EL (cell line): ENCODE results near the gene INAFM1.
"Not testable (repeated sequence)": the region's sequence is repeated elsewhere in the genome, so short reads cannot be mapped to it uniquely, and the experiment has no call there.

ENCODE experiments used
- DNase-seq: peaks from one replicate; pipeline ENCODE4 v3.0.0-alpha.2; 2016

INAFM1 gene

DNA sequence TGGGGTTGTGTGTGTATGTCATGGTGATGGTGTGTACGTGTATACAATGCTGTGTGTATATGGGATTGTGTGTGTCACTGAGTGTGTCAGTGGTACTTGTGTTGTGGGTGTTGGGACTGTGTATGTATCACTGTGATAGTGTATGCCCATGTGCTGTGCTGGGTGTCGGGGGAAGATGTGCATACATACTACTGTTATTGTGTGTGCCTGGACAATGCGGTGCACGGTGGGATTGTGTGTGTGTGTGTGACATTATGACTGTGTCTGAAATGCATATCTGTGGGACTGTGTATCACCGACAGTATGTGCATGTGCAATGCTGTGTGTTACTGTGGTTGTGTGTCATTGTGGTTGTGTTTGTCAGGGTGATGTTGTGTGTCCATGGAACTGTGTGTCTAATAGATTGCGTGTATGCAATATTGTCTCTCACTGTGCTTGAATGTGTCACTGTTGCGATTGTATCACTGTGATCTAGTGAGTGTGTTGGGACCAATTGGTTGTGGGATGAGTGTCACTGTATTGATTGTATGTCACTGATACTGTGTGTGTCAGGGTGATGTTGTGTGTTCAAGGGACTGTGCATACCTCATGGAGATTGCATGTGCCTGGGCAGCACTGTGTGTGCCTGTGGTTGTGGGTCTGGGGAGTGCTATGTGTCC is 32.6 kb upstream of the INAFM1 start:
- DNase-seq = no peak

DNA sequence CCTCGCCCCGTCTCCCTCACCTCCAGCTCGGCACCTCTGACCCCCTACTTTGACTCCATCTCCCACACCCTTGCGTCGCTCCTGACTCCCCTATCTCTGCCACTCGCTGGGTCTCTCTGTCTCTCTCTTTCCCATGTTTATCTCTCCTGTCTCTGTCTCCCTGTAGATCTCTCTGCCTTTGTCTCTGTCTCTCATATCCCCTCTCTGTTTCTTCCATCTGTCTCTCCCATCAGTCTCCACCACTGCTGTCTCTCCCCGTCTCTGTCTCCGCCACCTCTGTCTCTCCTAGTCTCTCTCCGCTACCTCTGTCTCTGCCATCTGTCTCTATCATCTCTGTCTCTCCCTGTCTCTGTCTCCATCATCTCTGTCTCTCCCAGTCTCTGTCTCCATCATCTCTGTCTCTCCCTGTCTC is 31.3 kb upstream of the INAFM1 start:
- DNase-seq = no peak

DNA sequence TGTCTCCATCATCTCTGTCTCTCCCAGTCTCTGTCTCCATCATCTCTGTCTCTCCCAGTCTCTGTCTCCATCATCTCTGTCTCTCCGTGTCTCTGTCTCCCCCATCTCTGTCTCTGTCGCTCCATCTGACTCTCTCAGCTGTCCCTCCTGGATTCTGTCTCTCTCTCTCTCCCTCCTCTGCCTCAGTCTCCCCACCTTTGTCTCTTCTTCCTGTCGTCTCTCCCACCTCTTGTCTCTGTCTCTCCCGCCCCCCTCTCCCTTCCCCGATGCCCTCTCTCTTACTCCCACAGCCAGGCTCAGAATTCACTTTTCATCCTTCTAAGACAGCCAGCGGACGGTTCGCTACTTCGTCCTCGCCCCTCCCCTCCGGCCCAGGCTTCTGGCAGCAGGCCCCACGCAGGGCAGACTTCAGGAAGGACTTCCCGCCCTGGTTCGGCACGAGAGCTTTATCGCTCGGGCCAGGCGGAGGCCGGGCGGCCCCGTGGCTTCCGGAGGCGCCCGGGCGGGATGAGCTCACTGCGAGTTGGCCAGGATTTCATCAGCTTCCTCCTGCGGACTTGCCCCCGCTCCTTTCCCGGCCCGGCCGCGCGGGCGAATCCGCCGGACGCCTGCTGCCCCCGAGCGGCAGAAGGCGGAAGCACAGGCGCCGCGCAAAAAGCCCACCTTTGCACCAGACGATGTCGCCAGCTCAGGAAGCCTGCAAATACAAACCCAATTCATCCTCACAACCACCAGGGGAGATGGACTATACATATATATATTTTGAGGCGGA is 30.7 kb upstream of the INAFM1 start:
- DNase-seq = peak; percentile 98

DNA sequence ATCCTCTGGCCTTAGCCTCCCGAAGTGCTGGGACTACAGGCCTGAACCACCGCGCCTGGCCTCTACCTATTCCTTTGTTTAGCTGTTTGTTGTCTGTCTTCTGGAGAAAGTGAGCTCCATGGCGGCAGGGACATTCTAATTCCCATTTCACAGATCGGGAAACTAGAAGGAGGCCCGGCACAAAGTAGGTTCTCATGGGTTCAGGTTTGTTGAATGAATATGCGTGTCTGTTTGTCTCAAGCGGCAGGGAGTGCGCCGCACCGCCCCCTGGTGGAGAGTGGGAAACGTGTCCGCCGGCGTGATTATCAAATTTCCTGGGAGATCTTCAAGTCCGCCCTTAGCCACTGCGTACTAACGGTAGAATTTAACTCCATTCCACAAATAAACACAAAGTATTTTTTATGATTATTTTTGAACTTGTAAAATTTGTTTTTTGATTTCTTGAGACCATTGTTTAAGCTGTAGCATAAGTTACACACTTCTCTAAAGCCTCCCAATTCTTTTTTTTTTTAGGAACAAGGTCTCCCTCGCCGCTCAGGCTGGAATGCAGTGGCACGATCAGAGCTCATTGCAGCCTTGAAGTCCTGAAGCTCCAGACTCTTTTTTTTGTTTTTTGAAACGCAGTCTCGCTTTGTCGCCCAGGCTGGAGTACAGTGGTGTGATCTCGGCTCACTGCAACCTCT is 27.2 kb upstream of the INAFM1 start:
- peak; percentile 75 for DNase-seq

DNA sequence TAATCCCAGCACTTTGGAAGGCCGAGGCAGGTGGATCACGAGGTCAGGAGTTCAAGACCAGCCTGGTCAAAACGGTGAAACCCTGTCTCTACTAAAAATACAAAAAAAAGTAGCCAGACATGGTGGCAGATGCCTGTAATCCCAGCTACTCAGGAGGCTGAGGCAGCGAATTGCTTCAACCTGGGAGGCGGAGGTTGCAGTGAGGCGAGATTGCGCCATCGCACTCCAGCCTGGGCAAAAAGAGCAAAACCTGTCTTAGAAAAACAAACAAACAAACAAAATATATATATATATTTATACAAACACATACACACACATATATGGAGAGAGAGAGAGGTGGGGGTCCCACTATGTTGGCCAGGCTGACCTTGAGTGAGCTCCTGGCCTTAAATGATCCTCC is 21.7 kb upstream of the INAFM1 start:
- DNase-seq = not testable (repeated sequence)

DNA sequence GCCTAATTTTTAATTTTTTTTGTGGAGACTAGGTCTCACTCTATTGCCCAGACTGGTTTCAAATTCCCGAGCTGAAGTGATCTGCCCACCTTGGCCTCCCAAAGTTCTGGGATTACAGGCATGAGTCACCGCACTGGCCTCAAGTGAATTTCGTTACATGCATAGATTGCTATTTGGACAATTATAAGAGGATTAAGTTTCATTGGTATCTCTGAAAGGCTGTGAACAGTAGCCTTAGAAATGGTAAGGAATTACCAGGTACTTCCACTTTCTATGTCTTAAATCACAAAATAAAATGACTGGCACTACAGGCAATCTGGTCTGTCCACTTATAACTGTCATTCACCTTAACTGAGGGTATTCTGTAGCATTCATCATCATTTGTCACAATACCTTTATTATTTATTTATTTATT is 21.2 kb upstream of the INAFM1 start:
- DNase-seq = peak; percentile 93

DNA sequence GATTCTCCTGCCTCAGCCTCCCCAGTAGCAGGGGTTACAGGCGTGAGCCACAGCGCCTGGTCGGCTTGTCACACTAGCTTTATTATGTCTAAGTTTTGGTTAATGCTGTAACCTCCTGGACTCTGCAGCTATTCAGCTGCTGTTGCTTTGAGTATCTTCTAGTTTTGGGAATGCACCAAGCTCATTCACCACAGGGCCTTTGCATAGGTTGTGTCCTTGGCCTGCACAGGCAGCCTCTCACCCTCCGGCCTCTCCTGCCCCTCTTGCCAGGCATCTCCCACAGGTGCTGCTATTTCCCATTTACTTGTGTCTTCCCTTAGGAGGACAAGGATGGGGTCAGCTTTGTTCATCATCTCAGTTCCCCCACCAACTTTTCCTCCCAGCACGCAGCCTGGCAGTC is 20.7 kb upstream of the INAFM1 start:
- no peak for DNase-seq

DNA sequence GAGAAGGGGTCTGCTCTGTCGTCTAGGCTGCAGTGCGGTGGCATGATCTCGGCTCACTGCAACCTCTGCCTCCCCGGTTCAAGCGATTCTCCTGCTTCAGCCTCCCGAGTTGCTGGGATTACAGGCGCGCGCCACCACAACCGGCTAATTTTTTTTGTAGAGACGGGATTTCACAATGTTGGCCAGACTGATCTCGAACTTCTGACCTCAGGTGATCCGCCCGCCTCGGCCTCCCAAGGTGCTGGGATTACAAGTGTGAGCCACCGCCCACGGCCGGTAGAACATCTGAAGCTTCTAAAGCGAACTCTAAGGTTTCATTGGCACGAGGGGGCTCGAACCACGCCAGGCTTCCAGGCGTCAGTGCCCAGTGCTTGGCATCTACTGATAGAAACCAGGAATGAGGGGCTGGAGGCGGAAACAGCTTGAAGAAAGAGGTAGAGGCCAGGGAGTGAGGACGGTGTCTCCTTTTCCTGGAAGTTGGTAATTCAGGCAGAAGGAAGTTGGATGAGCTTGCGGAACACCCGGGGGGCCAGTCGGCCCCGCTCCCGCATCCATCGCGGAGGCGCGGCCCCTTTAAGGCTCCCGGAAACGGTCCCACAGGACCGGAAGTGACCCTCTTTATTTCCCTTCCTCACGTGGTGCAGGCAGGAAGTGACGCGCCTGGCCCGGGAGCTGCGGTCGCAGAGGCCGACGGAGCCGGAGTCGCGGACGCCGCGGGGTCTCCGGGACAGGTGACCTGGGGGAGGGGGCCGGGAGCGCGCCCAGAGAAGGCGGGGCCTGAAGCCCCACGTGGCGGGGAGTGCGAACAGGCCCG is 18.6 kb upstream of the INAFM1 start, which contains the start of gene CCDC9:
Gene CCDC9 (plus strand): TSS at position 647 of the 814 bp plus-strand sequence. CDS start 1,876 bp downstream, outside the sequence.
- DNase-seq = peak; percentile 96

DNA sequence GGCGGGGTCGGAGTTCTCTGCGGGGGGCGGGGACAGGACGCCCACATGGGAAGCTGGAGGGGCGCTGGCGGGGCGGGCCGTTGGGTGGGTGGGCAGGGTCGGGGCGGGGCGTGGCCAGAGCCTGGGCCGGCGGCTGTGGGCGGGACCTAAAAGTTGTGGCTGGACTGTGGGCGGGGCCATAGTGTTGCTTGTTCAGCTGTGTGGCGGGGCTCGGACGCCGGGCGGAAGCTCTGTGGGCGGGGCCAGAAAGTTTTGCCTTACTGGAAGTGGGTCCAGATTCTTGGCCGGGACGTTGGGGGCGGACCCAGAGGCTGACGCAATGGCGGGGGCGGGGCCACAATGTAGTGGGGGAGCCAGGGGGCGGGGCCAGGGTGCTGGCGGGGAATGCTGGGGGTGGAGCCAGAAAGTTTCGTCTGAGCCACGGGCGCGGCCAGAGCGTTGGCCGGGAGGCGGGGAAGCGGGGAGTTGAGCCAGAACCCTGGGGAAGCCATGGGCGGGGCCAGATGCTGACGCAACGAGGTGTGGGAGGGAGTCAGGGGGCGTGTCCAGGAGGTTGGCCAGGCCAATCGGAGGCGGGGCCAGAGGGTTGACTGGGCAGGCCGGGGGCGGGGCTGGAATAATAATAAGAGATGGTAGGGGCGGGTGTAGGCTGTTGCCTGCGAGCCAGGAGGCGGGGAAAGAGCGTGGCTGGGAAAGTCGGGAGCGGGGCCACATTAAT is 17.8 kb upstream of the INAFM1 start:
- peak; percentile 99 for DNase-seq

DNA sequence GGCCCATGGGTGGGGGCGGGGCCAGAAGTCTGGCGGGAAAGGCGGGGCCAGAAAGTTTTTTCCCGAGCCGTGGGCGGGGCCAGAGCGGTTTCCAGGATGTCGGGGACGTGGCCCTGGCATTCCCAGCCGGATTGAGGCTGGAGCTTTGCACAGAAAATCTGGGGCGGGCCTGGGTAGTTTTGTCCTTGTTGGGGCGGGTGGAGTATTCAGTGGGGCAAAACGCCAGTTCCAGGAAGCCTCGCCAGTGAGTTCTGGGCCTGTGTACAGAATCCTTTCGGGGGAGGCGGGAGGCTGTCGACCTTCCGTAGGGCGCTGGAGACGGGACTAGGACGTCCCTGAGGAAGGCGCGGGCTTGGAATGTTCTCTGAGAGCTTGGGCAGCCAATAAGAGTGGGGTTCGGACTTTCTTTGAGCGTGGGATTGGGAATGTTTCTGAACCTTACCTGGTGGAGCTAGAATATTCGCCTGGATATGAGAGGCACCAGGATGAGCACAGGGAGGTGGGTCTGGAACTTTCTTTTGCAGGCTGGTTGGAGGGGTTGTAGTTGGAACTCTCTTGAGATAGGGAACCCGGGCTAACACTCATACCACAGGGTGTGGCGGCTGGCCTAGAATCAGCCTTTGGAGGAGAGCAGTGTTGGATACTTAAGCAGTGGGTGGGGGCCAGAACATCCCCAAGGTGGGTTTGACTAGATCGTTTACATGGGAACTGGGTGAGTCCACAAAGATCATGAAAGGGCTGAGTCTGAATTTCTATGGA is 17.1 kb upstream of the INAFM1 start:
- no peak for DNase-seq

DNA sequence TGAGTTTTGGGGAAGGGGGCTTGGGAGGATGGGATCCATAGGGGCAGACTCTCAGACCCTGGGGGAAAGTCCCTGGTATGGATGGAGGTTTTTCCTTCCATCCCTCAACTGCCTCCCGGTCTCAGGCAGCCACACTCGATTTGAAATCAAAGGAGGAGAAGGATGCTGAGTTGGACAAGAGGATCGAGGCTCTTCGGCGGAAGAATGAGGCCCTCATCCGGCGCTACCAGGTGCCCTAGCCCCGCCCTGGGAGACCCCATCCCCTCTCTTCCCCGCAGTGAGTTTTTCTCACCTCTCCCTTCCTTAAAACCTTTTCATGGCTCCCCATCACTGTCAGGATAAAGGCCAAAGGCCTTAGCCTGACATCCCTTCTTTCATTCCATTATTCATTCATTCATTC is 16.3 kb upstream of the INAFM1 start:
- no peak for DNase-seq

DNA sequence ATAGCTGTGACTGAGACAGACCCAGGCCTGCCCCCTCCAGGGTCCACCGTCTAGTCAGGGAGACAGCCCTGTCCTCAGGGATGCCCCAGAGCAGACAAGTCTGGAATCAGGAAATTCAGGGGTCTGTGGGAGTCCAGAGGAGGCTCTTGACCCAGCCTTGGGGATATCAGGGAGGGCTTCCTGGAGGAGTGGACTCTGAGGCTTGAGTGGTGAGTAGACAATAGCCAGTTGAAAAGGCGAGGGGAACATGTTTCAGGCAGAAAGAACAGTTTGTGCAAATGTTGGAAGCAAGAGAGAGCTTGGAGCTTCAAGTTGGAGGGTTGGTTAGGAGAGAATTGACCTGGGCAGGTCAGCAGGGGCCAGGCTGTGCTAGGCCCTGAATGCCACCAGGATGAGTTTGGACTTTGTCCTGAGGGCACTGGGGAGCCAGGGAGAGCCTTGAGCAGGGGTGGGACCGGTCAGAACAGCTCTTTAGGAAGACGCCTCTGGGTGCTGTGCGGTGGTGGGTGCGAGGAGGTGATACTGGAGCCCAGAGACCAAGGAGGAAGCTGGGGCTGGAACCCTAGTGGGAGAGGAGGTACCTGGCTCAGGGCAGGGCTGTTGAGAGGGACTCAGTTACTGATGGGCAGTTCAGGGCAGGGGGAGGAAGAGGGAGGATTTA is 15.7 kb upstream of the INAFM1 start:
- DNase-seq = no peak

DNA sequence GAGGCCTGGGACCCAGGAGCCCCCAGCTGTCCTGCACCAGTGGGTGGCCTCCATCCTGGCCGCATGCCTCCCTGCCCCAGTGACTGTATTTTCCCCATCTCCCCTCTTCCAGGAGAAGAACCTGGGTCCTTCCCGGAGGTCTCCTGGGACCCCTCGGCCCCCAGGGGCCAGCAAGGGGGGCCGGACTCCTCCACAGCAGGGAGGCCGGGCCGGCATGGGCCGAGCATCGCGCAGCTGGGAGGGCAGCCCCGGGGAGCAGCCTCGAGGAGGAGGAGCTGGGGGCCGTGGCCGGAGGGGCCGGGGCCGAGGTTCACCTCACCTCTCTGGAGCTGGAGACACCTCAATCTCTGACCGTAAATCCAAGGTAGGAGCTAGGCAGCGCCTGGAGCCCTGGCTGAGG is 14.2 kb upstream of the INAFM1 start:
- no peak for DNase-seq

DNA sequence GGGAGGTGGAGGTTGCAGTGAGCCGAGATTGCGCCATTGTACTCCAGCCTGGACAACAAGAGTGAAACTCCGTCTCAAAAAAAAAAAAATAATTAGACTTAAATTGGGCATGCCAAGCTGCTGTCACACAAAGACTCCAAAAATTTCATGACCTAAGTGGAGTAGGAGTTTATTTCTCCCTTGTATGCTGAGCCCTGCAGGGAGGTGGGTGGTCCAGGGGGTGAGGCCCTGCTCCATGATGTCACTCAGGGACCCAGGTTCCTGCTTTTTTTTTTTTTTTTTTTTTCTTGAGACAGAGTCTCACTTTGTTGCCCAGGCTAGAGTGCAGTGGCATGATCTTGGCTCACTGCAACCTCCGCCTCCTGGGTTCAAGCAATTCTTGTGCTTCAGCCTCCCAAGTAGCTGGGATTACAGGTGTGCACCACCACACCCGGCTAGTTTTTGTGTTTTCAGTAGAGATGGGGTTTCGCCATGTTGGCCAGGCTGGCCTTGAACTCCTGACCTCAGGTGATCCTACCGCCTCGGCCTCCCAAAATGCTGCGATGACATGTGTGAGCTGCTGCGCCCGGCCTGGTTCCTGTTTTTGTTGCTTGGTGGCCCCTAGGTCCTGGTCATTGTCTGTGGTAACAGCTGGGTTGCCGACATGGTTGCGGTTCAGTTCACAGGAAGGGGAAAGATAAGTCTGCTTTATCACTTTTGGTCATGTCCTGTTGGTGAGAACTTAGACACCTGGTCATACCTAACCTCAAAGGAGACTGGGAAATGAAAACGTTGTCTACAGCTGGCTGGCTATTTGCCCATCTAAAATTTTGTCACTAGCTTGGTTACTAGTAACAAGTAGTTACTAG is 12.5 kb upstream of the INAFM1 start:
- not testable (repeated sequence) for DNase-seq

DNA sequence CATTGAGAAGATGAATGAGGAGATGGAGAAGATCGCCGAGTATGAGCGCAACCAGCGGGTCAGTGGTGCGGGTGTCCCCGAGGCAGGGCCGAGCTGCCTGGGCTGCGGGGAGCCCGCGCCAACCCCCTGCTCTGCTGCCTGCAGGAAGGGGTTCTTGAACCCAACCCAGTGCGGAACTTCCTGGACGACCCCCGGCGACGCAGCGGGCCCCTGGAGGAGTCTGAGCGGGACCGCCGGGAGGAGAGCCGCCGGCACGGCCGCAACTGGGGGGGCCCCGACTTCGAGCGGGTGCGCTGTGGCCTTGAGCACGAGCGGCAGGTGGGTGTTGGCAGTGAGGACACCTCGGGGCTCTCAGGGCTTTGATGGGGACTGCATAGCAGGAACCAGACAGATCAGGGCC is 10.1 kb upstream of the INAFM1 start:
- no peak for DNase-seq

DNA sequence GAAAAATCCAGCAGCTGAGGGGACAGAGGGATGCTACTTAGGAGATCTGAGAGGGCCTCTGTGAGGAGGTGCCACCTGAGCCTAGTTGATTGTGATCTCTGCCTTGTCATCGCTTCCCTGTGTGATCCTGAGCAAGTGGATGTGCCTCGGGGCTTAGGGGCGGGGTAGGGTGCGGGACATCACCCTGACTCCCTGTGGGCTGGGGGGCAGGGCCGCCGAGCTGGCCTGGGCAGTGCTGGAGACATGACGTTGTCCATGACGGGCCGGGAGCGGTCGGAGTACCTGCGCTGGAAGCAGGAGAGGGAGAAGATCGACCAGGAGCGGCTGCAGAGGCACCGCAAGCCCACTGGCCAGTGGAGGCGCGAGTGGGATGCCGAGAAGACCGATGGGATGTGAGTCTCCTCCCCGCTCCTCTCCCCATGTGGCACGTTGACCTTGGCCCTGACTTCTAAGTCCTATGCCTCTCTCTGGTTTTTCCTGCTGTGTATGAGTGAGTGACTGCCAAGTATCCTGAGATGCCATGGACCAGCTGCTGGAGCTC is 8.2 kb upstream of the INAFM1 start:
- no peak for DNase-seq

DNA sequence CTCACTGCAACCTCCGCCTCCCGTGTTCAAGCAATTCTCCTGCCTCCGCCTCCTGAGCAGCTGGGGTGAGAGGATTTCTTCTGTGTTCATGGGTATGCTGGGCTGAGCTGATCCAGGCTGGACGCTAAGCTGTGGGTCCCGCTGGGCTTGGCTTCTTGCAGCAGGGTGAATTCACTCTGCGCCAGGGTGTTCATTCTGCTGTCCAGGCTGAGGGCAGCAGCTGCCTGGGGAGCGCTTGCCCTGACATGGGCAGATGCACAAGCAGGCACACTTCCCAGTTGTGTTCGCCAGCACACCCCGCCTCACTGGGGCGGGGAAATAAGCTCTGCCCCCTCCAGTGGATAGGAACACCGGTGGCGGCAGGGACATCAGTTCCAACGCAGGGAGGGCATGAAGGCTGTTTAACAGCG is 7.3 kb upstream of the INAFM1 start:
- DNase-seq = no peak

DNA sequence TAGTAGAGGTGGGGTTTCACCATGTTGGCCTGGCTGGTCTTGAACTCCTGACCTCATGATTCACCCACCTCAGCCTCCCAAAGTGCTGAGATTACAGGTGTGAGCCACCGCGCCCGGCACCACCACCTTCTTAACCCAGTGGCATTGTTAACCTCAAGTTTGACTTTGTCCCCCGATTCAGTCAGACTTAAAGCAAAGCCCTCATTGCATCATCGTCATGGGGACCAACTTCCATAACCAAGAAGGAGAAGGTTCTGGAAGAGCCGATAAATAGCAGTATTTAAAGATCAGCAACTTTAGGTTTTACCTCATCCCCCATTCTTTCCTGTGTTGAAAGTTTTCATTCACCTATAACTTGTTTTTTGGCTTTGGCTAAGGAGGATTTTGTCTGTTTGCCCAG is 6.7 kb upstream of the INAFM1 start:
- DNase-seq = no peak

DNA sequence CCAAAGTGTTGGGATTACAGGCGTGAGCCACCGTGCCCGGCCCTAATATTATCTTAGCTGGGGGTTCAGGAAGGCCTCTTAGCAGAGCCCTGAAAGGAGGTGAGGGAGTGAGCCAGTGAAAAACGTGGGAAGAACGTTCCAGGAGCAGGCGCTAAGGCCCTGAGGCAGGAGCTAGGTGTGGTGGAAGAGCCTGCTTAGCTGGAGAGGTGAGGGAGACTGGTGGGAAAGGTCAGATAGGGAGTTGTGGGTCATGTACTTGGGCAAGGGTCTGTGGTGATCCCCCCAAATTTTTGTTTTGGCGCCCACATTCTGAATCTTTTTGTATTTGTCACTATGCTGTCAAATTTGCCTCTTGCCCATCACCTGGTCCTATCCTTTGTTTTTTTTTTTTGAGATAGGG is 5.1 kb upstream of the INAFM1 start:
- DNase-seq = no peak

DNA sequence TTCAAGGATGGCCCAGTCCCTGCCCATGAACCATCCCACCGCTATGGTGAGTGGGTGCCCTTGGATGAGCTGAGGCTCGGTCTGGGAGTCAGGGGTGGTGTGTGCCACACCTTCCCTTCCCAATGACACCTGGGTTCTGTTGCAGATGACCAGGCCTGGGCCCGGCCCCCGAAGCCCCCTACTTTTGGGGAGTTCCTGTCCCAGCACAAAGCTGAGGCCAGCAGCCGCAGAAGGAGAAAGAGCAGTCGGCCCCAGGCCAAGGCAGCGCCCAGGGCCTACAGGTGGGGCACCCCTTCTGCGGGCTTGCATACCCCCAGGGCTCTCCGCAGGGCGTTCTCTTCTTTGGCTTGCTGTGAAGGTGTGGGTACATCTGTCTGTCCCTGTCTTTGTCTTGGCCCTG is 4.3 kb upstream of the INAFM1 start:
- no peak for DNase-seq
